ENCODE results near the gene CHRND. TPM values are rescaled to one million over a fixed set of nuclear protein-coding genes. Genes with fewer than 3 reads are reported as not detected.

The CHRND gene
- total and polyA plus RNA-seq, 11 donors = not detected

DNA sequence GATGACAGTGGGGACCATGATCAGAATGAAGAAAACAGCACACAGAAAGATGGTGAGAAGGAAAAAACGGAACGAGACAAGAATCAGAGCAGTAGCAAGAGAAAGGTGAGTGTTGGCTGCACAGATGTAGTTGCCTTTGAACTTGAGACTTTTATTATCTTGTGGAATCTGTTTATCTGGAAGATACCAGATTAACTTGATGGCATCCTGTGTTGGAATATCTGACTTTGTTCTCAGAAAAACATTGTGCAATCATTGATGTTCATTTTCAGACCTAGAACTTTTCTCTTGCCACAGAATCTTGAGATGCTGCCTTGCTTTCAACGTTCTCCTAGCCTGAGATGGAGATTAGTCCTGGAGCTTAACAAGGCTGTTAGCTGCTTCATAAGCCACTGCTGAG is 30.5 kb downstream of the CHRND start:
- H3K36me3 ChIP-seq = peaks cover 0 to 72% (median 51%) of the 10 kb centered on the region in 9 donors
- no peaks in the 10 kb centered on the region for H3K9me3 ChIP-seq
- no peak overlapping the region for H3K4me3 ChIP-seq
- peaks cover 0 to 33% (median 10%) of the 10 kb centered on the region in 12 donors for H3K4me1 ChIP-seq
- no peak for DNase-seq
- no peaks in the 10 kb centered on the region for H3K27me3 ChIP-seq
- no peak overlapping the region for H3K27ac ChIP-seq
- WGBS, 4 donors = 83 to 88% (median 85%) methylated on average over 3 of the region's 3 CpGs
- TF ChIP-seq, protein P1, sequence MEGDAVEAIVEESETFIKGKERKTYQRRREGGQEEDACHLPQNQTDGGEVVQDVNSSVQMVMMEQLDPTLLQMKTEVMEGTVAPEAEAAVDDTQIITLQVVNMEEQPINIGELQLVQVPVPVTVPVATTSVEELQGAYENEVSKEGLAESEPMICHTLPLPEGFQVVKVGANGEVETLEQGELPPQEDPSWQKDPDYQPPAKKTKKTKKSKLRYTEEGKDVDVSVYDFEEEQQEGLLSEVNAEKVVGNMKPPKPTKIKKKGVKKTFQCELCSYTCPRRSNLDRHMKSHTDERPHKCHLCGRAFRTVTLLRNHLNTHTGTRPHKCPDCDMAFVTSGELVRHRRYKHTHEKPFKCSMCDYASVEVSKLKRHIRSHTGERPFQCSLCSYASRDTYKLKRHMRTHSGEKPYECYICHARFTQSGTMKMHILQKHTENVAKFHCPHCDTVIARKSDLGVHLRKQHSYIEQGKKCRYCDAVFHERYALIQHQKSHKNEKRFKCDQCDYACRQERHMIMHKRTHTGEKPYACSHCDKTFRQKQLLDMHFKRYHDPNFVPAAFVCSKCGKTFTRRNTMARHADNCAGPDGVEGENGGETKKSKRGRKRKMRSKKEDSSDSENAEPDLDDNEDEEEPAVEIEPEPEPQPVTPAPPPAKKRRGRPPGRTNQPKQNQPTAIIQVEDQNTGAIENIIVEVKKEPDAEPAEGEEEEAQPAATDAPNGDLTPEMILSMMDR (IDR thresholded peaks at IDR 0.05) = no peak
- TF ChIP-seq POLR2A (IDR thresholded peaks at IDR 0.05) = no peak
- intact Hi-C loops (cut with DNase I) = loop anchor here in 1 of 10 donors (10.0 kb wide), 1 partner anchor 798 kb away; the partner anchor contains the start of gene DGKD
- ATAC-seq = no peak

GRCh38 chr2:232562515-232563151 is 36.7 kb downstream of the CHRND start:
- no peak for TF ChIP-seq POLR2A (IDR thresholded peaks at IDR 0.05)
- TF ChIP-seq, protein P1 (IDR thresholded peaks at IDR 0.05) = no peak
- intact Hi-C loops (cut with DNase I) = no loop called here
- Histone ChIP-seq H3K4me3 (no peak overlapping the region), H3K4me1 (peaks cover 0 to 4% (median 0%) of the 10 kb centered on the region in 12 donors), H3K9me3 (no peaks in the 10 kb centered on the region), H3K36me3 (peaks cover 0 to 99% (median 94%) of the 10 kb centered on the region in 9 donors), H3K27me3 (no peaks in the 10 kb centered on the region), H3K27ac (no peak overlapping the region)
- DNase-seq (no peak), ATAC-seq (no peak)
- 82 to 93% (median 87%) methylated on average over 8 of the region's 8 CpGs for WGBS, 4 donors

- intact Hi-C loops (cut with DNase I) = no loop called here
- Histone ChIP-seq H3K4me1 (peaks cover 0 to 12% (median 3%) of the 10 kb centered on the region in 12 donors), H3K9me3 (no peaks in the 10 kb centered on the region), H3K27ac (no peak overlapping the region), H3K27me3 (no peaks in the 10 kb centered on the region), H3K36me3 (peaks cover 0 to 99% (median 94%) of the 10 kb centered on the region in 9 donors), H3K4me3 (no peak overlapping the region)
- no peak for DNase-seq
- TF ChIP-seq, protein P1 (IDR thresholded peaks at IDR 0.05) = no peak
- WGBS, 4 donors = 32 to 65% (median 55%) methylated on average over 3 of the region's 3 CpGs
- ATAC-seq = no peak
Measured at GRCh38 chr2:232563580-232563979, 37.6 kb downstream of the CHRND start.

- no peaks in the 10 kb centered on the region for H3K27me3 ChIP-seq
- no peak for TF ChIP-seq POLR2A (IDR thresholded peaks at IDR 0.05)
- TF ChIP-seq, protein P1 (IDR thresholded peaks at IDR 0.05) = no peak
- DNase-seq (no peak), ATAC-seq (no peak)
- no peak overlapping the region for H3K27ac ChIP-seq
- H3K36me3 ChIP-seq = peaks cover 0 to 100% (median 99%) of the 10 kb centered on the region in 9 donors
- peaks cover 0 to 12% (median 3%) of the 10 kb centered on the region in 12 donors for H3K4me1 ChIP-seq
- intact Hi-C loops (cut with DNase I) = no loop called here
- H3K4me3 ChIP-seq = no peak overlapping the region
- no peaks in the 10 kb centered on the region for H3K9me3 ChIP-seq
Measured at GRCh38 chr2:232567721-232568120, 41.8 kb downstream of the CHRND start.

All from heart left ventricle (tissue), 16 donors.